HG02884 (cell line): Measurements from ENCODE around the gene MACROD2.

ENCODE experiments used
- ATAC-seq: cut with Tn5 transposase; IDR thresholded peaks from one replicate; pipeline ENCODE4 v1.9.1; 2021; ENCODE audit warnings: mild to moderate bottlenecking, moderate library complexity; ENCODE audit not compliant: unreplicated experiment

The MACROD2 gene

DNA sequence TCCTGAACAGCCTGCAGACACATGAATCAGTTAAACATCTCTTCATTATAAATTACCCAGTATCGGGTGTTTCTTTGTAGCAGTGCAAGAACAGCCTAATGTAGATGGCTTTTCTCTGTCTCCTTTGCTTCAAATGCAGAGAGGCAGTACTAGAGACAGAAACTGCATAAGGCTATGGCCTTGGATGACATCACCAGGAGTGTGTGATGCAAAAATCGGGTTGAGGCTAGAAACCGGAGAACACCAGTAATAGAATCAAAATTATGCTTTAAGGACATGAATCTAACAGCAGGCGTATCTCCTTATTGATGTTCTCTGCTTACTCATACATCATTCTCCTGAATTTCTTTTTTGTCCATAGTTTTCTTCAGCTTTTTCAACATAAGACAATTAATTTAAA lies 391.4 kb downstream of the MACROD2 start:
- ATAC-seq, result no peak

DNA sequence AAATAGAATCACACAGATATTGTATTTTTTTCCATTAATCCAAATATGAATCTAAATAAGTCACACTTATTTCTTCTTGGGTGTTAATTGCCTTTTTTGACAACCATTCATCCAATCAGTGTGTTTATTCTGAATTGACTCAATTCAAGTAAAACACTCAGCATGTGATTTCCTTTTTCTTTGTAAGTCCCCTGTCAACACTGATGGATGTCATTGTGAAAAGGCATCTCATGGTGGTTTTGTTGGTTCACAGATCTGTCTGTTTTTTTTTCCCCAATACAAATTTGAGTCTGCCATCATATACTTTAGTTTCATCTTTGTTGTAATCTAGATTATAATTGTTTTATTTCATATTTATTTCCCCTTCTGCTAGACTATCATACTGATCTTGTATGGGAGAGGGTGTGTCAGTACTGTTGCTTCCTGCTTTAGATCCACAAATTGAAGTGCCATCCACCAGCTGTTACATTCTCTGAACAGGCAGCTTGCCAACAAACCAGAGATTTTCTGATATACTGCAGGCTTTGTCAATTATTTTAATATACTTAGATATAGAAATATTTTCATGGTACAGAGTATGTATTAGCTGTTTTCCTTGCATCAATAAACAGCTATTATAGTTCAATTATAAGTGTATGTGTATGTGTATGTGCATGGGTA lies 406.3 kb downstream of the MACROD2 start:
- ATAC-seq, result no peak

DNA sequence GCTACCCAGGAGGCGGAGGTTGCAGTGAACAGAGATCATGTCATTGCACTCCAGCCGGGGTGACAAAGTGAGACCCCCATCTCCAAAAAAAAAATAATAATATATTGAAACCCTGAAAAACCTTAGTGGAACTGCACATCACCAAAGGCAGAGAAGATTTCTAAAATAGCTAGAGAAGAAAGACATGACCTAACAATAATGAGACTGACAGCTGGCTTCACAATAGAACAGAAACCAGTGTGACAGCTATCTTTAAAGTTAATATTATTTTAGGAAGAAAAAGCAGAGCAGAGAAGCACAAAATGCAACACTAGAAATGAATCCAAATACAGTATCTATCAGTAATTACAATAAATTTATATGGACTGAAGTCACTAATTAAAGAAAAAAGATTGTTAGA lies 409.2 kb downstream of the MACROD2 start:
- no peak for ATAC-seq

DNA sequence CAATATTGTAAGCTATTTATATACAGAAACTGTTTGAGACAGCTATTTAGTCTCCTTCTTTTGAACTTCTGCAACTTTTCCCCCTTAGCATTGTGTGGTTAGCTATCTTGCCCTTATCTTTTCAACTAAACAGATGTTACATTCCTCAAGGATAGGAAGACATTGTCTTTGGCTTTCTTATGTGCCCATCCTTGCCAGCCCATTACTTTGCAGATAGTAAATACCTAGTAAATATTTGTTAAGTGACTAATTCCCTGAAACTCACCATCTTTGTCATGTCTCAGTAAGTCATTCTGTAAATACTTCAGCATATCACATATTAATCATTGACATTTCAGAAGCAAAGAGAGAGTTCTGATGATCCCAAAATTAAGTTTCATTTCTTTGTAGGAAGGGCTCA lies 411.2 kb downstream of the MACROD2 start:
- ATAC-seq, result no peak

DNA sequence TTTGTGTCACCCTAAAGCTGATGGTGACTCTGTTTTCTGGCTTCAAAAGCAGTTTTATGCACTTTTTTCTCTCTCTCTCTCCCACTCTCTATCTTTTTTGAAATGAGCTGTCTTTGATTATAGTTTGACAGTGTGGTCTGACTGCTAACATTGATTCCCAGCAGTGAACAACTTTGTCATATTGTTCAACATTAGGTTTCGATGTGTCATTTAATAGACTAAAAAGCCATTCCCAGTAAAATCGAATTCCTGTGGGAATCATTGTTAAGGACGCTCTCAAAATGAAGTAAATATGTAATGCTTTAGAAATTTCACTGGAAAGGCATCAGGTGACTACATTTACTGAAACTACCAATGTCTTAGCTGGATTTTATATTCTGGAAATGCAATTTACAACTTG lies 412.0 kb downstream of the MACROD2 start:
- no peak for ATAC-seq

DNA sequence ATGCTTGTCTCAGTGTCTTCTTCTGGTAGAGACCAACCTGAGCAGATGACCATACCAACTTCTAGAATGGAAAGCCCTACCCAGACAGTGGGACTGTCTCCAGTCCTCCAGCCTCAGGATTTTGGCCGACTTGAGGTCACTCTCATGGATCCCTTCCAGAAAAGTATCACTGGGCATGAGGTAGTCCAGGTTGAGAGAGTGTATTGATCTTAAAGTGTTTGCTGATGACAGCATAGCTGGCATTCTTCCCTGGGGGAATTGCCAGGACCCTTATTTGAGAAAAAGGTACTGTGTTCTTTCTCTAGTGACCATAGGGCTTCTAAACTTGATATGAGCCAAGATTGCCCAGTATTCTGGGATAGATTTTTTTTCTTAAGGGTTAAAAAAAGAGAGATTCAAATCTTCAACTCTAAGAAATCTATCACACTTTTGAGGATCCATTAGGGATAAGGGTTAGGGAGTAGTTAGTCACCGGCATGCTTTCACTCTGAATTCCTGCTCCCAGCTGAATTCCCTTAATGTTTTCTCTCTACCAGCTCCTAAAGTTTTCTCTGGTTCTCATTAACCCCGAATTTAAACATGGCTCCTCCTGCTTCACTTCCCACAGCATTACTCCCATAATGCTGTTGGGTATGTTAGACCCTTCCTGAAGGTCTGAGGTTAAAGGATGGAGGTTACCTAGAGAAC lies 415.7 kb downstream of the MACROD2 start:
- ATAC-seq, result no peak

DNA sequence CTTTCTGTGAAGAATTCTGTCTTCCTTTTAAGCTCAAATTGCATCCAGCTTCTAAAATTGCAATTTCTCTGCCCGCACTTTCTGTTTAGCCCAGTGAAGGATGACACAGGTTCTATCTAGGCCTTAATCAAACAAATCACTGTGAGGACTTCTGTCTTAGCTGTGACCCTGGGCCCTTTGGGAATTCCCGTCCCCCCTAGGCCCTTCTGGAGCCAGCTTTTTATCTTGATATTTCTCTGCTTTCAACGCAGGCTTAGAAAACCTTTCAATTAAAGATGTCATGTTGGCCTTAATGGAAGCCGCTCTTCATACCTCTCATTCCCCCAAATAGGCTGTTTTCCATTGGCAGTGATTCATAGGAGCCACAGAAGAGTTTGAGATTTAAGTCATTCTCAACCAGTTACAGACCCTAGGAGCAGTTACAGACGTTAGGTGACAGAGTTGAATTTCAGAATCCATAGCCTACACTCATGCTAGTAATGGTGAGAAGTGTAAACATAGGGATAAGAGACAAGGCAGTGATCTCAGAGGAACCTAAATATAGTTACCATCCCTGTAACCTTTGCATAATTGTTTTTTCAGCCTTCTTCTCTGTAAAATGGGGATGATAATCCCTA lies 416.9 kb downstream of the MACROD2 start:
- ATAC-seq, result no peak

DNA sequence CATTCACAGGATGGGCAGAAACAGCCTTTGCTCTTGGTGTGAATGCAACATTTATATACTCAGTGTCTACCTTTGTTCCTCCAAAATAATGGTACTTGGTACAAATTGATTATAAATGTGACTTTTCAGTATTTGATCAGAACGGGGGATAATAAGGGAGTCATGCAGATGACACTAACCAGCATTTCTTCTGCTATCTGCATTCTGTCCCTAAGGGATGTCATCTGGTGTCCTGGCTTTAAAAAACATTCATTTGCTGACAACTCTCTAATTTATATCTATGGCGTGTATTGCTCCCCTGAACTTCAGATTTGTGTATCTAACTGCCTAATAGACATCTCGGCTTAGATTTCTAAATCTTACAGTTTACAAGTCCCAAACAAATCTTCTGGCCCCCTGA lies 418.5 kb downstream of the MACROD2 start:
- ATAC-seq, result no peak

DNA sequence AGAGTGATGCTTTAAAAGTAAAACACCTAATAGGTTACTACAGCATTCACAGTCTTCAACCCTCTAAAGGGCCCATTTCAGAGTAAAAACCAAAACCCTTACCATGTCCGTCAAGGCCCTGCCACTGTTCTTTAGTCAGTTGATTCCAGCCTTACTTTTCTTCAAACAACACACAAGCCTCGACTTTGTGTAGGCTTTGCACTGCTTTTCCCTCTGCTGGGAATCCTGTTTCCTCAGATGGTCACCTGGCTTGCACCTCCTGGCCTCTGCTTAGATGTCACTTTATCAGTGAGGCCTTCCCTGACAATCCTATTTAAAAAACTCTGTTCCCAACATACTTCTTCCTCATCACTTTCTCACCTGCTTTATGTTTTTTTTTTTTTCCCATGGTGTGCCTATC lies 419.2 kb downstream of the MACROD2 start:
- ATAC-seq, result no peak

DNA sequence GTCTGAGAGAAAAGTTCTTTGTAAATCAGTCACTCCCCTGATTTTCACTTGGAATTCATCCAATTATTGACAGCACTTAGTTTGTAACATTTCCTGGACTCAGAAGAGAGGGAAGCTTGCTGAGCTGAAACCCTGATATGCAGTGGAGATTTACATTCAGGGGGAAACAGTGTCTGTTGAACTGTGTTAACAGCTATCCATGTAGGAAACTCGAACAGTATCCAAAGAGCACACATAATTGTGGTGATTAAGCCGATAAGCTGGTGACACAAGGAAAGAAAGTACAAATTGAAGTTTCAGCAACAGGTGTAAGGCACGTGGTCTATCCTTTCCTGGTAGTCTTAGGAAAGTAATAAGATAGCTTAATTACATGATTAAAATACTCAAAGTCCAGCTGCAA lies 420.2 kb downstream of the MACROD2 start:
- ATAC-seq, result no peak

DNA sequence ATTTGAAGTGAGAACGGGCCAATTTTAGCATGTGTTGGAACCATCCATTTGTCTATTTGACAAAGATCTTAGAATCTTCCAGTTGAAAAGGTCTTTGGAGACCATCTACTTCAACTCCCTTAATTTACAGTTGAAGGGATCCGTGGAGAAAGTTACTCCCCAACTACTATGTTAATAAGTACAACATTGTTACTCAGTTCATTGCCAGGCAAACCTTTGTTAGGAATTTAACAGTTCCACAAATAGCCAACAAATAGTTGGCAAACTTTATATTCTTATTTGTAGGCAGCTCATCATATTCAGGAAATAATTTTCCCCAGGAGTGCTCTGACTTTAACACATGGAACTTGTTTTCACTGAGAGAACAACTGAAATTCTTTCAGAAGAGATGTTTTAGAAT lies 423.1 kb downstream of the MACROD2 start:
- ATAC-seq, result no peak

DNA sequence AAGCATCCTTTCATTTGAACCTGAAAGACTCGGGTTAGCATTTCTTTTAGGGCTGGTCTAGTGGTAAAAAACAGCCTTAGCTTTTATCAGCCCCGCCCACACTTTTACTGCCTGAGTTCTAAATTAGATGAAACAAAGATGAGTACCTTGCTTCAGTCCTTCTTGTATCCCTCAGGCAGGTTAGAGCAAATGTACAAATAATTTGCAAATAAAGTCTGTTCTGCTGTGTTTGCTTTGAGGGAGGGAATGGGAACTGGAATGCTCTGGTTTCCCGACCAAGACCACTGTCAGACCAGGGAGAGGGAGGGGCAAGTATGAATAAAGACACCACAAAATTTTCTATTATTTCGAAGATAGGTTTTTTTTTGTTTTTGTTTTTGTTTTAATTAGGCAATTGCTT lies 427.6 kb downstream of the MACROD2 start:
- ATAC-seq, result no peak

DNA sequence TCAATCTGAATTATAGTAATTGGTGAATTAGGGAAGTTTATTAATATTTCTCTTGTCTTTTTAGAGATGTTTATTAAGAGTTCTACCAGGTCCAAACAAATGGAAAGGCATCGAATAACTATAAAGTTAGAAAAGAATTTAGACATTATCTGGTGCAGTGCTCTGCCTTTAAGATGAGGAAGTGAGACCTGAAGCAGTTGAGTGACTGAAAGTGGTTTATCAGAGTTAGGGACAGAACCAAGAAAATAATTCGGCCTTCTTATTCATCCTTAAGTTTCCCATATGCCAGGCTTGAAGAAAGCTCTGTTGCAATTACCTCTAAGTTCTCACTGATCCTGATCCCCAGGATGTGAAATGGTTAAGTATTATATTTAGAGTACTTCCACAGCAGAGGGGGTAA lies 436.3 kb downstream of the MACROD2 start:
- ATAC-seq, result no peak

DNA sequence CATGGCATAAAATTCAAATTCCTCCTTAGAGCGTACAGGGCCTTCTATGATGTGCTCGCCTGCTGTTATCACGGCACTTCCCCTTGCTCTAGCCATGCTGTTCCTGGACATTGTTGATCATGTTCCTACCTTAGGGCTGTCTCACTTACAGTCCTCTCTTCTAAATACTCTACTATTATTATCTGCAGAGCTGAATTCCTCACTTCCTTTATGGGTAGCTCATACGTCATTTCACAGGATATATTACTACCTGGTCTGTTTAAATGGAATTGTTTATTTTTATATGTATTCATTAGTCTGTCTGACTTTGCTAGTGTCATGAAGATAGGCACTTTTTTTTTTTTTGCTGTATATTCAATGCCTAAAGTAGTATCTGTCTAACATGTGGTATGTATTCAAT lies 436.8 kb downstream of the MACROD2 start:
- ATAC-seq, result no peak

DNA sequence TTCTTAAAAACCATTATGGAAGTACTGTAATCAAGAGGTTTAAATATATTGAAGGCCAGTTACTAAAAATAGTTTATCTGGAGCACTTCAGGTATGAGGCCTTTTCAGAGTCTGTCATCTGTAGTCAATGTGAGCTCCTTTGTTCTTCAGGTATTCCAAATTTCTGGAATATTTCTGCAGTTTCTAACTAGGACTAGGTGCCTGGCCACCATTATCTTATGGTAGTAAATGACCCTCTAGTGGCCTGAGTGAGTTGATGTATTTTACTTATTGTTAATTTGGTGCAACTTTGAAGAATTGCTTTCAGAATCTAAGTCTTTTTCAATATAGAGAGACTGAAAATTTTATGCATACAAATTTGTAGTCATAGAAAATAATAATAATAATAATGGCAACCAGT lies 437.3 kb downstream of the MACROD2 start:
- ATAC-seq, result no peak

DNA sequence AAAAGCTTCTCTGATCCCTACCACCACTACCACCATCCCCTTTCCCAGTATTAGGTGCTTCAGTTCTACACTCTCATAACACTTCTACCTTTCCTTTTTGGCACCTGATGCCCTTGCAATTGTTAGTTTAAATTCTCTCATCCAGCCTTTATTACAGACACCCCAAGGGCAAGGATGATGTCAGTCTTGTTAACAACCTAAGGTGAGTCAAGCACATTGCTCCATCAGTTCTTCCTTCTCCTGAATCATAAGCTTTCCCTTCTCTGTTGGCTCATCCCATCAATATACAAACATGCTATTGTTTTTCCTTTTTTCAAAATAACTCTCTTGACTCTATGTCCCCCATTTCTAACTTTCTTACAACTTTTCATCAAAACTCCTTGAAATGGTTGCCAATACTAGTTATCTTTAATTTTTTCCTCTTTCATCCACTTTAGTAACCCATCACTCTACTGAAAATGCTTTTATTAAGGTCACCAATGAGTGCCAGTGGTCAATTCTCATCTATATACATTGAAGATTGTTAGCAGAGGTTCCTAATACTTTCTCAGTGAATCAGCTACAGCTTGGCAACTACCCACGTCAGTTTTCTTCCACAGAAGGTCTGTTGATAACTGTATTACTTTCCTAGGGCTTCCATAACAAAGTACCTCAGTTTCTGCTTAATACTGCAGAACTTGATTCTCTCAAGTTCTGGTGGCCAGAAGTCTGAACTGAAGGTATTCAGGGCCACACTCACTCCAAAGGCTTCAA lies 439.2 kb downstream of the MACROD2 start:
- no peak for ATAC-seq

DNA sequence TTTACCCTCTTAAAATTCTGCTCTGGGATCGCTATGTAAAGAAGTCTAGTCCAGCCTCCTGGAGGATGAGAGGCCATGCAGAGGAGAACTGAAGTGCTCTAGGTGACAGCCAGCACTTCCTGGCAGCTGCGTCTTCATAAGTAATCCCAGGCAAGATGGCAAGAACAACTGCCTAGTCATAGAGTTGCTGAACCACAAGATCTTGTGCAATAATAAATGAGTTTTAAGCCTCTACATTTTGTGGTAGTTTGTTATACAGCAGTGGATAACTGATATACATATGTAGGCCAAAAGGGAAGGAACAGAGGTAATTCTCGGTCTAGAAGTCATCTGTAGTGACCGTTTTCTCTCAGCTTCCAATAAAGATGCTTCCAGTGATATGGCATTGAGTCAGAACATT lies 445.9 kb downstream of the MACROD2 start:
- no peak for ATAC-seq

DNA sequence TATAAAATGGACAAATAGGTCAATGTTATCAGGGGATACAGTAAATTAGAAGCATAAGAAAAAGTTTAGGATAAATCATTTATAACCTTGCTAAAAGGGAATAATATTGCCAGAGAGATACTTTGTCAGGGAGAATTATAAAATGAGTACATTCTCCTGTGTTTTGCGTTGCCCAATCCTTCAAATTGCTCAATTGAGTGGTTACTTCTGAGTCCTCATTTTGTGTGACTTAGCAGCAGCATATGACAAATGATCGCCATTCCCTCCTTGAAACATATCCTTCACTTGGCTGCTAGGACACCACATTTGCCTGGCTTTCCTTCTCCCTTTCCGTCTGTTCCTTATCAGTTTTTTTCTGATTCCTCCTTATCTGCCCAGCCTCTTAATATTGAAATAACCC lies 448.8 kb downstream of the MACROD2 start:
- no peak for ATAC-seq

DNA sequence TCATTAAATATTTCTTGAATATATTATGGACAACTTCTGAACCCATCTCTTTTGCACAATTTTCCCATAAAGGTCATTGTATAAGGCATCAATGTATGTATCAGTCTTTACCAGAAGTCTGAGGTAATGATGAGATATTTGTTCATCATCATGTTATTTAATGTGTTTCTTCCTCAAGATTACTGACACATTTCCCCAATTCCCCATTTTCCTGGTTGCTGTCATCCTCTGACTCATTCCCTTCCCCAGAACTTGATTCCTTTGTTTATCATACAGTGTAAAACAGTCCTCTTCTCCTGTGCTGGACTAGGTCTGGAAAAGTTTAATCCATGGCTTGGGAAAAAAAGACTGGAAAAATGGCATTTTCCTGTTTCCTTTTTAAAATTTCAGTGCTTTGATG lies 450.0 kb downstream of the MACROD2 start:
- ATAC-seq, result no peak

DNA sequence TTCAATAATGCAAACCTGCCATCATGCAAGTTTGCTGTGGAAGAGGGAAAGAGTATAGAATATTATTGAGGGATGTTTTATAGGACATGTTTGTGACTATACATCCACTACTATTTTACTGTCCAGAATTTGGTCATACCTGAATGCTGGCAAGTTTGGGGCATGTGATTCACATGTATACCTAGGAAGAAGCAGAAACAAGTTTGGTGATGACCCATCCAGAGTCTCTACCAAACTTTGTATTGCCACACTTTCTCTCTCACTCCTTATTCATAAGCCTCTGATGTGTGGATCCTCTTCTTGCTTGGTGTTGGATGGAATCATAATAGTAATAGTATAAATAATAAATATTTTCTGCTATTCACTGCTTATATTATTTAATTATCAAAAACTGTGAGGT lies 450.6 kb downstream of the MACROD2 start:
- ATAC-seq, result no peak

DNA sequence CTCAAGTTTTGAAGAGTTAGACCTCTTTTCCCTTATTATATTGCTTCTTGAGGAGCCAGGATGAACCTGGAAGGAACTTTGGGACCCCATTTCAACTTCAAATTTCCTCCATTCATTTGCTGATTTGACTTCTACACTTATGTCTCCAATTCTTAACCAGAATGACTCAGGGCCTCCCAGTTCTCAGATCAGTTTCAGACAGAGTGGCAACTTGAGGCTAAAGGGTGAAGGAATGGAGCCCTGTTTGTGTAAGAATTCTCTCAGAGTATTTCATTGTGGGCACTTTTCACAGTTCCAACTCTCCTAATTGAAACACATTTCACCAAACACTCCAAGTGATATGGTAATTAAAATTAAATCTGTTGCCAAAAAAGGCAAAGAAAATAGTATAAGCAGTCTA lies 451.1 kb downstream of the MACROD2 start:
- ATAC-seq, result no peak

DNA sequence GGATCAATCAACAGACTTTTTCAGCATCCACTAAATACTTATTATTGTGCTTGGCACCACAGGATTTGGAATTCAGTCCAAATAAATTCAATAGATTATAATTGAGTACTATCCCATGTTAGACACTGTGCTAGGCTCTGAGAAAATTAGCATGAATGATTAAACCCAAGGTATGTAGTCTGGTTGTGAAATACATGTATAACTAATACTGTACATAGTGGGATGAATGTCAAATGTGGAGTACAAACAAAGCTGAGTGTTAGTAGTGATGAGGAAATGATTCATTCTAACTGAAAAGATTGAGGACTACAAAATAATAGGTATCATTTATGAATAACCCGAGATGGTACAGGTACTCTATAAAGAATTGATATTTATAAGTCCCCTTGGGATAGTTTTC lies 454.0 kb downstream of the MACROD2 start:
- ATAC-seq, result no peak
